Nephron (organoid): ENCODE results near the gene YY1.

Experiments used
- H3K27ac Mint-ChIP-seq, 3 experiments: 2 replicates each; pipeline ENCODE4 v1.8.0; 2020; ENCODE audit warnings: mixed read lengths in 3 of 3, mild to moderate bottlenecking in 2 of 3, moderate library complexity in 1 of 3
- H3K27me3 Mint-ChIP-seq: 2 replicates; pipeline ENCODE4 v1.8.0; 2021; ENCODE audit warnings: low read depth, mild to moderate bottlenecking, moderate library complexity, mixed read lengths
- H3K36me3 Mint-ChIP-seq: 2 replicates; pipeline ENCODE4 v1.8.0; 2020; ENCODE audit warnings: low read depth, mixed read lengths
- H3K4me1 Mint-ChIP-seq: 2 replicates; pipeline ENCODE4 v1.8.0; 2020; ENCODE audit warnings: mixed read lengths
- H3K4me3 Mint-ChIP-seq, 3 experiments: 2 replicates each; pipeline ENCODE4 v1.8.0; 2020; ENCODE audit warnings: mild to moderate bottlenecking in 3 of 3, mixed read lengths in 3 of 3, moderate library complexity in 2 of 3
- H3K9me3 Mint-ChIP-seq: 2 replicates; pipeline ENCODE4 v1.8.0; 2020; ENCODE audit warnings: mixed read lengths
- TF ChIP-seq, protein P1 (sequence below), 3 experiments: fragments of 200-600 bp; sonication (generic); IDR thresholded peaks; one replicate each; pipeline ENCODE4 v1.5.0; 2021; ENCODE audit warnings: antibody characterized with exemption in 3 of 3; ENCODE audit not compliant: unreplicated experiment in 3 of 3

YY1 gene

DNA sequence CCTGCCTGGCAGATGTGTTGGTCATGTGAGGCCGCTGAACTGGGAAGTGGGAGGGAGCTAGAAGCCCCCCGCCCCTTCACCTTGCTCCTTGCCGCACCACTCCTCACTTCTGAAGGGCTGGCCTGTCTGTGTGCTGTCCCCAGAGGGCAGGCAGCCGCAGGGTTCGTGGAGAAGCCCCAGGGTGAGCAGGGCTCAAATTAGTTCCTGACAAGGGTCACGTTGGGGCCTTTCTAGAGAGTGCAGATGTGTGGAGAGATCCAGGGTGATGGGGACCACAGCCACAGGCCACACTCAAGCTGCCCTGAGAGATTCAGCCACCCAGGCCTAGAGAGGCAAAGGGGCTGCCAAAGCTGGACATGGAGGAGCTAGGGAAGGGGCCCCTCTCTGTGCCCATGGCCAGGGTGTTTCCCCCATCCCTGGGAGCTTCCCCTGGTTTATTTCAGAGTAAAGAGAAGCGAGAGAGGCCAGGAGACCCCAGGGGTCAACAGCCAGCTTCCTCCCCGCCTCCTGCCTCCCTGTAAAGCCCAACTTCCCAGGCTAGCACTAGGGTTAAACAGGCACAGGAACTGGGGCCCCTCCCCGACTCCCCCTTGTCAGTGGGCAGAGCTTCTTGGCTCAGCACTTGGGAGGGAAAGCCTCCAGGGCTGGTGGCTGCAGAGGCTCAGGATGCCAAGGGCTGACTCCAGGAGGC is 51.1 kb downstream of the YY1 start:
- Mint-ChIP-seq H3K36me3 (peaks cover 12% of the 10 kb centered on the region), H3K27me3 (peaks cover 3% of the 10 kb centered on the region), H3K4me1 (peaks cover 16% of the 10 kb centered on the region), H3K27ac (peak overlapping the region in 1 of 3 experiments; percentile 58), H3K4me3 (no peak overlapping the region), H3K9me3 (no peaks in the 10 kb centered on the region)
- TF ChIP-seq, protein P1, sequence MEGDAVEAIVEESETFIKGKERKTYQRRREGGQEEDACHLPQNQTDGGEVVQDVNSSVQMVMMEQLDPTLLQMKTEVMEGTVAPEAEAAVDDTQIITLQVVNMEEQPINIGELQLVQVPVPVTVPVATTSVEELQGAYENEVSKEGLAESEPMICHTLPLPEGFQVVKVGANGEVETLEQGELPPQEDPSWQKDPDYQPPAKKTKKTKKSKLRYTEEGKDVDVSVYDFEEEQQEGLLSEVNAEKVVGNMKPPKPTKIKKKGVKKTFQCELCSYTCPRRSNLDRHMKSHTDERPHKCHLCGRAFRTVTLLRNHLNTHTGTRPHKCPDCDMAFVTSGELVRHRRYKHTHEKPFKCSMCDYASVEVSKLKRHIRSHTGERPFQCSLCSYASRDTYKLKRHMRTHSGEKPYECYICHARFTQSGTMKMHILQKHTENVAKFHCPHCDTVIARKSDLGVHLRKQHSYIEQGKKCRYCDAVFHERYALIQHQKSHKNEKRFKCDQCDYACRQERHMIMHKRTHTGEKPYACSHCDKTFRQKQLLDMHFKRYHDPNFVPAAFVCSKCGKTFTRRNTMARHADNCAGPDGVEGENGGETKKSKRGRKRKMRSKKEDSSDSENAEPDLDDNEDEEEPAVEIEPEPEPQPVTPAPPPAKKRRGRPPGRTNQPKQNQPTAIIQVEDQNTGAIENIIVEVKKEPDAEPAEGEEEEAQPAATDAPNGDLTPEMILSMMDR (IDR thresholded peaks at IDR 0.05; ENCODE audit: unreplicated experiment in 3 of 3) = no peak

GRCh38 chr14:100290607-100291304 is 51.8 kb downstream of the YY1 start:
- H3K36me3 Mint-ChIP-seq = peaks cover 12% of the 10 kb centered on the region
- H3K4me1 Mint-ChIP-seq = peaks cover 16% of the 10 kb centered on the region
- no peak overlapping the region for H3K4me3 Mint-ChIP-seq
- H3K27ac Mint-ChIP-seq = no peak overlapping the region
- TF ChIP-seq, protein P1 (IDR thresholded peaks at IDR 0.05; ENCODE audit: unreplicated experiment in 3 of 3) = no peak
- peaks cover 3% of the 10 kb centered on the region for H3K27me3 Mint-ChIP-seq
- H3K9me3 Mint-ChIP-seq = no peaks in the 10 kb centered on the region

DNA sequence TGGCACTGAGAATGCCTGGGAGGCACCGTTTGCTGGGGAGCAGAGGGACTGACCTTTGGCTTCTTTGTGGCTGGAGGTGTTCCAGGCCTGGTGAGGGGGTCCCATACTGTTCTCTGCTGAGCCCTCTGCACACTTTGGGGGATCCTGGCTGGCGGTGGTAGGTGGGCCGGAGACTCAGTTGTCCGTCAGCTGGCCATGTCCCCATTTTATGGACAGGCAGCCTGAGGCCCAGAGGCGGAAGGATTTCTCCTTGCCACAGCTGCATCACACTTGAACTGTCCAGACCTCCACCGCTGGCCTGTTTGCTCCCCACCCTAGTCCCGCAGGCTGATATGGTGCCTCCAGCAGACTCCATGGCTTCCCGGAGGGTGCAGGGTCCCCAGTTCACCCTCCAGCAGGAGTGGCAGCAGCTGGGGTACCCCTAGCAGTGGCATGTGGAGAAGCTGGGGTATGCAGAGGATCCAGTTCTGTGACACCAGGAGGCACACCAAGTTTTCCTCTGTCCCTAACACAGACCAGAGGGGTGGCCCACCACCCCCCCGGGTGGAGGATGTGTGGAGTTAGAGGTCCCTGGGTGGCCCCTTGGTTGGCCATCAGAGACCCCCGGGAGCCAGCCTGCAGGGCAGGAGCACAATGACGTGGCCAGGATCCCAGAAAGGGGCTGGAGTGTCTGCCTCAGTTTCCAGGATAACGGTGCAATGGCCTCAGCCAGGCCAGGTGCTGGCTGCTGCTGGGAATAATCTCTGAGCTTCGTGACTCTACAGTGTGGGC is 52.5 kb downstream of the YY1 start:
- TF ChIP-seq, protein P1 (IDR thresholded peaks at IDR 0.05; ENCODE audit: unreplicated experiment in 3 of 3) = no peak
- H3K4me1 Mint-ChIP-seq = peaks cover 17% of the 10 kb centered on the region
- H3K4me3 Mint-ChIP-seq = no peak overlapping the region
- peaks cover 16% of the 10 kb centered on the region for H3K36me3 Mint-ChIP-seq
- H3K9me3 Mint-ChIP-seq = no peaks in the 10 kb centered on the region
- H3K27me3 Mint-ChIP-seq = peaks cover 3% of the 10 kb centered on the region
- H3K27ac Mint-ChIP-seq = no peak overlapping the region

DNA sequence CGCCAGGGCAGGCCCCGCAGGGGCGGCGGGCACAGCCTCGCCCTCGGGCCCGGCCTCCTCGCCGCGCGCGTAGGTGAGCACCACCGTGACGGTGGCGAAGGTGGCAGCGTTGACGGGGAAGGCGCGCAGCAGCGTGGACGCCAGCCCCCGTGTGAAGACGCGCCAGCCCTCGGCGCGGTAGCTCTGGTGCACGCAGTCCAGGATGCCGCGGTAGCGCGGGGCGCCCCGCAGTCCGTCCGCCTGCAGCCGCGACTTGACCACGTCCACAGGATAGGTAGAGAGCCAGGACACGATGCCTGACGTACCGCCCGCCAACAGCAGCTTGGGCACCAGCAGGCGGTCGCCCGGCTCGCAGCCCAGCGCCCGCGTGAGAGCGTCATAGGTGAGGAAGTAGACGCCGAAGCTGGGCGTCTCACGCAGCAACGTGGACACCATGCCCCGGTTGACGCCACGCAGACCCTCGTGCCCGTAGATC is 53.4 kb downstream of the YY1 start:
- H3K36me3 Mint-ChIP-seq = peaks cover 16% of the 10 kb centered on the region
- no peaks in the 10 kb centered on the region for H3K9me3 Mint-ChIP-seq
- H3K27me3 Mint-ChIP-seq = peaks cover 3% of the 10 kb centered on the region
- H3K27ac Mint-ChIP-seq = no peak overlapping the region
- TF ChIP-seq, protein P1 (IDR thresholded peaks at IDR 0.05; ENCODE audit: unreplicated experiment in 3 of 3) = no peak
- no peak overlapping the region for H3K4me3 Mint-ChIP-seq
- peaks cover 21% of the 10 kb centered on the region for H3K4me1 Mint-ChIP-seq

DNA sequence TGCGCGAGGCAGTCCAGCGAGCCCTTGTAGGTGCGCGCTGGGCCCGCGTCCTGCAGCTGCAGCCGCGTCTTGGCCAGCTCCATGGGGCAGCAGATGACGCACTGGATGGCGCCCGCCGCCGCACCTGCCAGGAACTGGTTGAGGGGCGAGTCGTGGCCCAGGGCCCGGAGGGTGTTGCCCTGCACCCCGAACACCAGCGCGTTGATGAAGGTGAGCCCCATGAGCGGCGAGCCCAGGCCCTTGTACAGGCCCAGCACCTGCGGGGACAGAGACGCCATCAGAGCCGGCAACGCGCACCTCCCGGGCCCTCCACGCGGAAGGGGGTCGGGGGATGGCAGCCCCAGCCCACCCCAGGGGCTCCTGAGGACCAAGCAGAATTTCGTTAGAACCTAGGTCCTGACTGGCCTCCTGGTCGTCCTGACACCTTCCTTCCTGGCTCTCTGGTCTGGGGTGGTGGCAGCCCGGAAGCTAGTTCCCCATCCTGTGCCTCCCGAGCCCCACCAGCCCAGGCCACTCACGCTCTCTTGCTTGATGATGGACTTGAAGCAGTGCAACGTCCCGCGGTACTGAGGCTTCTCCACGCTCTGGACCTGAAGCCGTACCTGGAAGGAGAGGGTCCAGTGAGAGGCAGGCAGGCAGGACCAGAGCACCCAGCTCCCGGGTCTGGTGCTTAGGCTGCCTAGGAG is 54.0 kb downstream of the YY1 start:
- peaks cover 3% of the 10 kb centered on the region for H3K27me3 Mint-ChIP-seq
- H3K4me3 Mint-ChIP-seq = no peak overlapping the region
- TF ChIP-seq, protein P1 (IDR thresholded peaks at IDR 0.05; ENCODE audit: unreplicated experiment in 3 of 3) = no peak
- H3K9me3 Mint-ChIP-seq = no peaks in the 10 kb centered on the region
- H3K4me1 Mint-ChIP-seq = peaks cover 21% of the 10 kb centered on the region
- H3K27ac Mint-ChIP-seq = no peak overlapping the region
- peaks cover 16% of the 10 kb centered on the region for H3K36me3 Mint-ChIP-seq
